NCI-H128 (cell line): ENCODE measurements around the gene GP1BA.

ENCODE experiments used
- DNase-seq: peaks from one replicate; lab custom pipeline; 2025; ENCODE audit not compliant: unreplicated experiment; lab: John Stamatoyannopoulos, UW

GP1BA gene

DNA sequence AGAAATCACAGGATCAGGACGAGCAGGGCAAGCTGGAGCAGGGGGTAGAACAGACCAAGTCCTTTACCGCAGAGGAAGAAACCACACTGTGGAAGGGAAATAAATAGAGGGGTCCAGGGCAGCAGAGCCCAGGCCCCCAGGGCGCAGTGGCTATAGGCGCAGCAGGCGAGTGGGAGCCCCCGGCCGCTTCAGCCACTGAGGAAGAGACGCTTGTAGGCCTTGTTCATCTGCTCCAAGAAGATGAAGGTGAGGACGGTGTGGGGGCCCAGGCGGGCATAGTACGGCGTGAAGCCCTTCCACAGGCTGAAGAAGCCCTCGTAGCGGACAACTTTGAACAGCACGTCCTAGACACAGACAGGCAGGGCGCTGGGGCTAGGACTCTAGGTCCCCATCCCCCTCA, 5.5 kb downstream of the GP1BA start:
- DNase-seq: no peak

DNA sequence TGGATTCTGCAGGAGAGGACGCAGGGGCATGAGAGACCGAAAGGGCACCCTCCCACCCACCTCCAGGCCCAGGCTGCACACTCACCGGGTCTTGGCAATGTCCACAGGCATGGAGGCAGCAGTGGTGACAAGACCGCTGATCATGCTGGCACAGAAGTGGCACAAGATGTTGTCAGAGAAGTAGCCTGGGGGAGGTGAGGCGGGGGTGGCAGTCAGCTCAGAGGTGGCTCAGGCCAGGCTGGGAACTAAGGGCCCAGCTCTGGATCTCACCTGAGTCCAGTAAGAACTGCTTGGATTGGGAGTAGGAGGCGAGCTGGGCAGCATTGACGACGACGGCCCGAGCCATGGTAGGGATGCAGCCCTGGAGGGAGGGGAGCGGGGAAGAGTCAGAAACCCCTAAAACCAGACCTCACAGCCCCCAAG, 6.0 kb downstream of the GP1BA start:
- DNase-seq: no peak

DNA sequence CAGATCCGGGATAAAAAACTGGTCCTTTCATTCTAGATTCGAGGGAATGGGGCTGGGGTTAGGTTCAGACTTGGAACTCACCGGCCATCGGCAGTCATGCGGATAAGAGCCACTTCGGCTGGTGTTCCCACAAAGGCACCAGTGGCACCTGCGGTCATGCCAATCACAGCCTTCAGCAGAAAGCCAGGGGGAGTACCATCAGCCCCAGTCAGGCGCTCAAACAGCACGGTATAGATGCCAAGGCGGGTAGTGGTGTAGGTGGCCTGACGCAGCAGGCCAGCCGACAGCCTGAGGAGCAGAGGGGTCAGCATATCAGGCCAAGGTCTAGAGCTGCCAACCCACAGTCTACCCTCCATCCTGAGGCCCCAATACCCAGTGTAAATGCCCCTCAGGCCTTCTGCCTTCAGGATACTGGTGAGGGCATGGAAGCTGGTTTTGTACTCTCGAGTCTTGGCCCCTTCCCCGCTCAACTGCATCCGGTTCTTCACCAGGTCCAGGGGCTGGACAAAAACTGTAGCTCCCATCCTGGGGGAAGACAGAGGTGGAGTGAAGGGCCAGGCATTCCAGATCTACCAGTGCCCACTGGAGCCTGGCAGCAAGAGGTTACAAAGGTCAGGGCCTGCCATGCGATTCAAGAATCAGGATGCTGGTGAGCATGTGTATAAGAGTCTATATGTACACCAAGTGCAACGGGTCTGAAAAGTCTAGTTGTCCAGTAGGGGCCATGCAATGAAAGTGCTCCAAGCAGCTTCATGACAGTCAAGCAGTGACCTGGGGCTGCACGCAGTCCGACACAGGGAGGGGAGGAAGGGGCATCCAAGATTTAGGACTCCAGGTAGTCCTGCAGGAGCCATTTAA, 6.8 kb downstream of the GP1BA start:
- no peak for DNase-seq

DNA sequence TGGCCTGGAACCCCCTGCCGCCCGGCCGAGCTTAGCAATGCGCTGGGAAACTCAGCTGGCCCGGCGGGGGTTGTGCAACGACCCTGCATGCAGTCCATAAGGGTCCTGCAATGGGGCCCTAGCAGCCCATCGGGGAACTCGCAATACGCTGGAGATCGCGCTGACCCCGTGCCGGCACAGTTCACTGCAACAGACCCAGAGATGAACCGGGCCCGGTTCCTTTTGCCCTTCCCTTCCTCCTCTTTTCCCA, 7.4 kb downstream of the GP1BA start:
- DNase-seq: no peak

DNA sequence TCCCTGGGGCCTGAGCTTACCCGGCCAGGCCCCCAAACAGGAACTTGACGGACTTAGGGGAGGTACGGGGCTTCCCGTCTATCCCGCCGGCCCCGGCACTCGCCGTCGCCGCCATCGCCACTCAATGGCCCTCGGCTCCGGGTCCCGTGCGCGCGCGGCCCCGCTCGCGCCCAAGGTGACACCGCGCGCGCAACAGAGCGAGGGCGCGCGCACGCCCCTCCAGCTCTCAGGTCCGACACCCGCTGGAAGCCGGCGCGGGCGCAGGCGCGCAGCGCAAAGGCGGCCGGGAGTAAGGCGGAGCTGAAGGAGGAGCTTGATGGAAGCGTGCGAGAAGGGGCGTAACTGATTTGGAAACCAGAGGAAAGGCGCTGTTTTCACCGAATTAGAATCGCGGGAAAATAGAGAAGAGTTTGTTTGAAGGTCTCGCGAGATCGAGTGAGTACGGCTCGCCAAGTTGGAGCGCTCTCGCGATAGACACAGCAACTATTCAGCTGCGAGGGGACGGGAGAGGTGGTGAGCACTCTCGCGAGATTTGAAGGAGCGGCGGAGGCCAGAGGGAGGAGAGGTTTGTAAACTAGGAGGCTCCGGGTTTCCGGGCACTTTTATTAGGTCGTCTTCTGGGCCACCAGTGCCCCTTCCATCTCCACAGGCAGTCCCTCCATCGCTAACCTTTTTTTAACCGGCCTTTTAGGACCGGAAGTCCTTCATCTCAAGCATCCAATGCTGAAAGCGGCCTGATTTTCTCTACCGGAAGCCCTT, 7.9 kb downstream of the GP1BA start, which contains the start of the genes RNF167 and SLC25A11:
Gene RNF167 (plus strand): TSS at position 473 of the 759 bp plus-strand sequence. CDS start 642 bp downstream, outside the sequence.
Gene SLC25A11 (minus strand): TSS at position 251 of the 759 bp plus-strand sequence. CDS start 136 bp downstream, at position 115.
- peak; percentile 93 for DNase-seq

DNA sequence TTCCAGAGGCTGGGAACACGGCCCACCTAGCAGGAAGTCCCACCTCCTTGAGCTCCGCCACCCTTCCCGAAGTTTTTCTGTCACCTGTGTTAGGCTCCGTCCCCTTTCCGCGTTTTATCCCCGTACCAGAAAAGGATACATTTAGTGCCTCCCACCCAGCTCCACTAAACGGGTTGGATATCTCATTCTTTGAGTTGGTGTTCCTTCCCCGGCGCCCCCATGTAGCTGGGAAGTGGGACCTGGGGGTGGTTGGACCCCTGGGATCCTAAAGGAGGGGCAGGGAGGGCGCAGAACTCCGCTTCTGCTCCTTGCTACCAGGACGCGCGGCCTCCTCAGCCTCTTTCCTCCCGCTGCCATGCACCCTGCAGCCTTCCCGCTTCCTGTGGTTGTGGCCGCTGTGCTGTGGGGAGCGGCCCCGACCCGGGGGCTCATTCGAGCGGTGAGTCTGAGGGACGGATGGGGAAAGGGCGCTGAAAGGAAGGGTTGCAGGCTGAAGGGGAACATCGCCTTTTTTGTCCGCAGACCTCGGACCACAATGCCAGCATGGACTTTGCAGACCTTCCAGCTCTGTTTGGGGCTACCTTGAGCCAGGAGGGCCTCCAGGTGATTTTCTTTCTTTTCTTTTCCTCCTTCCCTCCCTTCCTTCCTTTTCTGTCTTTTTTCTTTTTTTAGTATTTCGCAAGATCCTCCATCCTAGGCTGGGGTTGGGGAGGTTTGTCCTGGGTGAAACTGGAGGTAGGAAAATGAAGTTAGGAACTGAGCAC, 8.7 kb downstream of the GP1BA start:
- DNase-seq: no peak

DNA sequence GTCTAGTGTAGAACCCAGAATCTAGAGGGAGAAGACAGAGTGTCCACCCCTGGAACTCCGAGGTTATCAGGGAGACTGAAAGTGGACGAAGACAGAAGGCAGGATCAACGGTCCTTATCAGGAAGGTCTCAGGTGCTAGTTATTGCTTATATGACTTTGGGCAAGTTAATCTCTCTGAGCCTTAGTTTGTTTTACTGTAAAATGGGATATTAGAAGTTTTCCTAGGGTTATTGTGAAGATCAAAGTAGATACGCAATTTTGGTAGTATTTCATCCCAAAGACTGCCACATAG, 9.2 kb downstream of the GP1BA start:
- no peak for DNase-seq

DNA sequence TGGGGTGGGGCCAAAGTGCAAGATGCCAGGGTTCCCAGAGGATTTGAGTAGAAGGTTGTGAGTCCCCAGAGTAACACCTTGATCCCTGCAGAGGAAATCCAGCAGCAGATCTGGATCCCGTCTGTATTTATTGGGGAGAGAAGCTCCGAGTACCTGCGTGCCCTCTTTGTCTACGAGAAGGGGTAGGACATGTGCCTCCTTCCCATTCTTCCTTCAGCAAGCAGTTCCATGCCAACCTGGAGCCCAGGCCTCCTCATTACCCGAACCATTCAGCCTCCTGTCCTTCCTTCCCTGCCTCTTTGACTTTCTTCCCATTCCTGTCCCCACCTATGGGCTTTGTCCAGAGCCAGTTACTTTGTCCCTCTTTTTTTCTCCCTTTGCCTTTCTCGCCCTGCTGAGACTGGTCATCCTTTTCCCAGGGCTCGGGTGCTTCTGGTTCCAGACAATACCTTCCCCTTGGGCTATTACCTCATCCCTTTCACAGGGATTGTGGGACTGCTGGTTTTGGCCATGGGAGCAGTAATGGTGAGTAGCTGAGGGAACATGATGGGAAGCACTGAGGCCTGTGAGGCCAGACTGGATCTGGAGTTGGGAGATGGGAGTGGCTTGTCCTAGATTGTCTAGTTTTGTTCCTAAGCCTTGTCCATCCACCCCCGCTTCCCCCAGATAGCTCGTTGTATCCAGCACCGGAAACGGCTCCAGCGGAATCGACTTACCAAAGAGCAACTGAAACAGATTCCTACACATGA, 10.9 kb downstream of the GP1BA start:
- DNase-seq: no peak

DNA sequence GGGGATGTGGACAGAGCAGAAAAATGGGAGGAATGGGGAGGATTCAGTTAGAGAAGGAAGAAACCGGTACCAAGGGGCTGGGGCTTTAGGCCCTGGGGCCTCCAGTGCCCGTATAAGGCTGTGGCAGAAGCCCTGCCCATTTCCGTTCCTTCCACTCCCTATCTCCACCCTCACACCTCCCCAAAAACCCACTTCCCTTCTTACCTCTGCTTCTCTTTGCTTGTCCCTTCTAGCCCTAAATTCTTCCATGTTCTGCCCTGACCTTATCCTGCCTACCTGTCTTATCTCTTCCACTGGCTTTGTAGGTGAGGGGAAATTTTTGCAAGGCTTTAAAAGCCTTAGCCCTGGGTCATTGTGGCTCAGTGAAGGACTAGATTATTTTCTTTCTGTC, 12.1 kb downstream of the GP1BA start:
- DNase-seq: no peak

DNA sequence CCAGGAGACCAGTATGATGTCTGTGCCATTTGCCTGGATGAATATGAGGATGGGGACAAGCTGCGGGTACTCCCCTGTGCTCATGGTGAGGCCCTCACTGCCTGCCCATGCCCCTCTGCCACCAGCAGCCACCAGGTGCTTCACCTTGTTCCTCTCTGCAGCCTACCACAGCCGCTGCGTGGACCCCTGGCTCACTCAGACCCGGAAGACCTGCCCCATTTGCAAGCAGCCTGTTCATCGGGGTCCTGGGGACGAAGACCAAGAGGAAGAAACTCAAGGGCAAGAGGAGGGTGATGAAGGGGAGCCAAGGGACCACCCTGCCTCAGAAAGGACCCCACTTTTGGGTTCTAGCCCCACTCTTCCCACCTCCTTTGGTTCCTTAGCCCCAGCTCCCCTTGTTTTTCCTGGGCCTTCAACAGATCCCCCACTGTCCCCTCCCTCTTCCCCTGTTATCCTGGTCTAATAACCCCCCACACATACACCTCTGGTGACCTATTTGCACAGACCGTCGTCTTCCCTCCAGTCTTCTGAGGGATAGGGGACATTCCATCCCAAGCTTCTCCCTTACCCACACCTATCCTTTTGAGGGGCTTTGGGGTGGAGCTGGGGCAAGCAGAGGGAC, 12.6 kb downstream of the GP1BA start:
- DNase-seq: no peak

DNA sequence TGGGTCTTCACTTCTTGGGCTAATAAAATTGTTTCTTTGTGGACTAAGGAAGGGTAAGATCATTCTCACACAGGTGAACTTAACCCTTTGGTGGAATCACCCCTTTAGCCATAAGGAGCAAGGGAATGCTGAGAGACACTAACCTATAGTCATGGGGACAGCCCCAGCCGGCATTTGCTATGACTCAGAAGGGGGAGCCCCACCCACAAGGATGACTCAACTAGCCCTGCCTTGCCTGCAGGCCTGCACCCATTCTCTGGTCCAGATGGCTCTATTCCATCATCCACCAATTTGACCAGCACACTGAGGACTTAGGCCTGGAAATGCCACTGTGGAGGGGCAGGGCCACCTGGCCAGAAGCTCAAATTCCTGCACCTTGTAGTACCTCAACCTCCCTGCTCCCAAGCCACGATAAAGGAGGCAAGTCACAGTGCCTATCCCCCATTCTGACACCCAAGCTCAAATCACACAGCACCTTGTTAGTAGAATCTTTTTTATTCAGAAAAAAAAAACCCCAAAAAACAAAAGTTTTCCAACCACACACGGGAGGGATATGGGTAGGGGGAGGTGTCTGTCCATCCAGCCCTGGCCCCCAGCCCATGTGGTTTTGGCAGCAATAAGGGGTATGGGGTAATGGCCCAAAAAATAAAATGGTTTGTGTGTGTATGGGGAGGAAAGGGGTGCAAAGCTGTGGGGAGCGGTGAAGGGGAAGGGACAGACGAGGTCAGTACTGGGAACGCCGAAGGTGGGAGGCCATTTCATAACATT, 13.3 kb downstream of the GP1BA start:
- DNase-seq: no peak

DNA sequence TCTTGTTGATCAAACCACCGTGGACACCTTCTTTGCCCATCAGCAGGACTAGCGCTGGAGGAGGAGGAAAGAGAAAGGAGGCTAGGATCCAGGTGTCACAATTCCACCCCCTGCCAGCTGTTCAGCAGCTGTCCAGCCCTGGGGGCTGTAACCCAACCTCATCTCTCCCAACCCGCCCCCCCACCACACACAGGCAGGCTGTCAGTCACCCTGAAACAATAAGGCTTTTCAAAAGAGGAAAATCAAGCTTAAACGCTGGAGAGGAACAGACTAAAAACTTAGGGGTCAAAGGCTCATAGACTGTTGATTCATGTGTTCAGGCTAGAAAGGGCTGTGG, 13.8 kb downstream of the GP1BA start:
- no peak for DNase-seq

DNA sequence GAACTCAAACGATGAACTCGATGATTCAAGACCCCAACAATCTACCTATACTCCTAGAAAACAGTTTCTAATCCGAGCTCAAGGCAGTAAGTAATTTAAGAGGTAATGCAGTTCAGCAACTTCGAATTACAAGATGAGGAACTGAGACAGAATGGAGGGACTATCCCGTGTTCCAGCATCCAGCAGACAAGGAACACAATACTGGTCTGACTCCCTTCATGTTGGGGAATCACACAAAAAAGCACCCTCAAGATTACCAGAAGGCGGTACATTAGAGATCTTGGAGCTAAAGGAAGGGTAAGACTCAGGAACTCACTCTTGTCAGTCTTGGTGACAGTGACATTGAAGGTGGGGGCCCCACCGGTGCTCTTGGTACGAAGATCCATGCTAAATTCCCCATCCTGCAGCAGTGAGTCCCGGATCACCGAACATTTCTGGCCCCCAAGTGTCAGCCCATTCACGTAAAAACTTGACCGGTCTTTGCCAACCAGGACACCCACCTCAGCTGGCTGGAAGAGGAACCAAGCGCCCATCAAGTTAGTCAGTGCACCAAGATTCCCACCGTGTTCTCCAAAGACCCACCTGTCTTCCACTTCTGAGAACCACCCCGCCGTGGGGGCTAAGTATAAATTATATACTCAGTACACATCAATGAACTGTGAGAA, 14.4 kb downstream of the GP1BA start:
- DNase-seq: no peak

DNA sequence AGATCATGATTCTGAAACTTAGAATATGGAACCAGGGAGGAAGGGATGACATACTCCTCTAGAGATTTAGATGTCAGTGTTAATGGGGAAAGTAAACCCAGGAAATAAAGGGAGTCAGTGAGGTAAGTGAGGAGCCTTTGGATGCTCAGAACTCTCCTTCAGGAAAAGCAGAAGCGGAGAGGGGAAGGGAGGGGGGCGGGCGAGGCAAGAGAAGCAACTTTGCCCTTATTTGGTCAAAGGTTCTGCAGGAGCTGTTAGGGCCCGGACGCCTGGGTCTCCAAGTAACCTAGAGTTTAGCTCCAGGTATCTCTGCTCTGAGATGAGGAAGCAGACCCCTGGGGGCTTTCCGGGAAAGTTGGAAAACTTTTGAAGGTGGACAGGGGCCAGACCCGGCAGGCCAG, 14.9 kb downstream of the GP1BA start:
- DNase-seq: no peak

DNA sequence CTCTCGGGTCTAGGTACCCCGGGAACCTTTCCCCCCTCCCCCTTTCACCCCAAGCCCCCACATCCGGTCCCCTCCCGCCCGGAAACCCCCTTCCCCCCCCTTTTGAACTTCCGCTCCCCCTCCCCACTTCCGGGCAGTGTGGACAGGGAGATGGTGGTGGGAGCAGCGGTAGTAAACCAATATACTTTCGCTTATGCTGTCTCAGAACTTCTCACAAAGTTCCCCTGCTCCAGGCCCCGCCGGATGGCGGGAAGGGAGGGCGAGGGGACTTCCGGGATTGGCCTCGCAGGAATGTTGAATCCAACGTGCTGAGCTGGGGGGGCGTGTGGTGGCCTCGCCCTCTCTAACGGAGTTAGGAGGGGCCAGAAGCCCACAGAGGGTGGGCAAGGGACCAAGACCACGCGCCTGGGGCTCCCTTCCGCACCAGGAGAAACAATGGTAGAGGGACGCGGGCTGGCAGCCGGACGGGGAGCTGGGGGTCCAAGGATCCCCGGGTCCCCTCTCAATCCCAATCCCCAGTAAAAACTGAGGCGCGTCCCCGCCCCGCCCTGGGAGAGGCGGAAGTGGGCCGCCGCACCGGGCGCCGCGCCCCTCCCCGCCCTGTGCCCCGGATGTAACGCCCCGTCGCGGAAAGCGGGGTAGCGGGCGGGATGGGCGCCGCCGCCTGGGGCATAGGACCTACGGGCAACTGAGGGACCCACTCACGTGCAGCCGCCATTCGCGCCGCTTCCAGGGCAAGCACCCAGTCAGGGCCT, 15.5 kb downstream of the GP1BA start:
- no peak for DNase-seq

DNA sequence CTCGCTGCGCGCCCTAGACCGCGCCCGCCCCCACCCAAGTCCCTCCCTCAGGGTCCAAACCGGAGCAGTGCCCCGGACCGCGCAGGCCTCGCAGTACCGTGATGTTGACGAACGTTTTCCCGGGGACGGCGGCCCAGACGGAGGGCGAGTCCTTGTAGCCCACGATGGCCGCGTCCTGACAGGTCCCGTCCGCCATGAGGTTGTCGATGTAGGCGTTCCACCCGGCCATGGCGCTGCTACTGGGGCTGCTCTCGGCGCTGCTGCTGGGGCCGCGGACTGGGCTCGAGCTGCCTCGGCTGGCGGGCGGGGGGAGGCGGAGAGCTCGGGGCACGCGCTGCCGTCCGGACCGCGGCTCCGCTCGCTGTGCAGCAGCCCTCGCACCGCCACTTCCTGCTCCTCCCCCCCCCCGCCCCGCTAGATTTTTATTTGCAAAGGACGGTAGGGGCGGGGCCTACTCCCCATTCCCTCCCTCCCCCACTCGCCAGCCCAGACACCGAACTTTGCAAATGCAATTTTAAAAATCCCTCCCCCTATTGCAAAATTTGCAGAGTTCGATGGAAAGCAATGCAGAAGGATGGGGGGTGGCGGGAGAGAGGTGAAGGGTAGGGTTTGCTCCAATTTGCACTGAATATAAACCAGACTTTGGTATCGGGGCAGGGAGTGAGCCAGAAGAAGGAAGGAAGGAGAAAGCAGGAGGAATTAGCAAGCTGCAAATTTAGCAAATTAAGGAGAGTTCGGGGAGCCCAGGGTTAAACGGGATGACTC, 16.3 kb downstream of the GP1BA start, which contains the start of gene PFN1:
Gene PFN1 (minus strand): TSS at position 365 of the 765 bp plus-strand sequence. CDS start 136 bp downstream, at position 229.
- DNase-seq: peak; percentile 45

DNA sequence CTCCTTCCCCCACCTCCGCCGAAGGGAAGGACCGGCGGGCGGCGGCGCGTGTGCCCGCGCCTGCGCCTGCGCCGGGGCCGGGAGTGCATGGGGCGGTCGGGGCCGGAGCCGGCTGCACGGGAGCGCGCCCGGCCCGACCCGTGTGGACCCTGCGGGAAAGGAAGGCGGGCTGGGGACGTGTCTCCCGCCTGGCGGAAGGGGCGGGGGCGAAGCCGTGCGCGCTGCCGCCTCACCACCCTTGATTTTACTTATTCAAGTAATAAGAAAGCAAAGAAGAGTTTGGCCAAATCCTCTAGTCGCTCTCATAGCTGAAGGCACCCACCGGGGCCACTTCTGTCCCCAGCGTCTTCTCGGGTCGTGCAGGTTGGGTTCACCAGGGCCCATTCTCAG, 16.8 kb downstream of the GP1BA start:
- DNase-seq: no peak
